Esophagus muscularis mucosa (tissue), 4 donors: Measurements from ENCODE around the gene COL11A1. TPM values are rescaled to one million over a fixed set of nuclear protein-coding genes. Genes with fewer than 3 reads are reported as not detected.
"Not testable (repeated sequence)": the region's sequence is repeated elsewhere in the genome, so short reads cannot be mapped to it uniquely, and the experiment has no call there.

Experiments used
- DNase-seq: peaks from one replicate; pipeline ENCODE4 v3.0.0-alpha.2; 2017; ENCODE audit errors: extremely low spot score
- H3K27ac ChIP-seq, 4 donors: fragments of 200-600 bp; sonication (generic); replicated peaks in 1 of 4; 1 replicate in 3 of 4; 2 replicates in 1 of 4; pipeline ENCODE4 v1.5.1; 2016 to 2019; ENCODE audit warnings: mild to moderate bottlenecking in 1 of 4
- H3K27me3 ChIP-seq, 4 donors: fragments of 200-600 bp; sonication (generic); one replicate each; pipeline versions ENCODE4 v1.5.1 to v1.6.0; 2016 to 2019
- H3K36me3 ChIP-seq, 4 donors: fragments of 200-600 bp; sonication (generic); one replicate each; pipeline ENCODE4 v1.5.1; 2016 to 2019
- H3K4me1 ChIP-seq, 4 donors: fragments of 200-600 bp; sonication (generic); one replicate each; pipeline ENCODE4 v1.5.1; 2016 to 2019
- H3K4me3 ChIP-seq, 4 donors: fragments of 200-600 bp; sonication (generic); 1 replicate in 2 of 4; 2 replicates in 2 of 4; pipeline ENCODE4 v1.5.1; 2016 to 2019; ENCODE audit warnings: mild to moderate bottlenecking in 4 of 4, moderate library complexity in 1 of 4
- H3K9me3 ChIP-seq, 4 donors: fragments of 200-600 bp; sonication (generic); 1 replicate in 3 of 4; 2 replicates in 1 of 4; pipeline ENCODE4 v1.5.1; 2016 to 2019
- CTCF ChIP-seq, 3 experiments: fragments of 200-600 bp in 2 of 3; fragments of 450-650 bp in 1 of 3; sonication (generic) in 2 of 3; IDR thresholded peaks; one replicate each; pipeline ENCODE4 v1.5.1; 2017 to 2019; ENCODE audit warnings: antibody characterized with exemption in 3 of 3, mild to moderate bottlenecking in 2 of 3, moderate library complexity in 1 of 3
- EP300 ChIP-seq: sonication (generic); formaldehyde crosslinking; IDR thresholded peaks from one replicate; pipeline ENCODE4 v1.6.1; 2017; ENCODE audit warnings: antibody characterized with exemption
- POLR2A ChIP-seq: fragments of 450-650 bp; IDR thresholded peaks from one replicate; pipeline ENCODE4 v1.6.1; 2017; ENCODE audit warnings: antibody characterized with exemption, moderate library complexity, mild to moderate bottlenecking, low read depth
- POLR2AphosphoS5 ChIP-seq, 2 donors: sonication (generic); formaldehyde crosslinking; IDR thresholded peaks; one replicate each; pipeline ENCODE4 v1.6.1; 2017; ENCODE audit warnings: antibody characterized with exemption in 2 of 2
- WGBS: methylation state at CpG from one replicate; pipeline ENCODE4 v1.1.5; 2018; 5-methylcytosine and 5-hydroxymethylcytosine counted together
- intact Hi-C: fragments of 100-400 bp; cut with DNase I; formaldehyde crosslinking; loops from one replicate; pipeline ENCODE4 v1.15.1; 2023
- total RNA-seq, 4 donors: library from RNA; depleted of rRNA; stranded (reverse); fragments of >200 nt; gene quantifications; one replicate each; pipeline versions ENCODE4 v1.1.0 to v1.2.1, GENCODE V29; 2016

The COL11A1 gene
- total RNA-seq, 4 donors from 2014 or later: 0.06 to 0.17 (median 0.11) TPM; not detected in 1

DNA sequence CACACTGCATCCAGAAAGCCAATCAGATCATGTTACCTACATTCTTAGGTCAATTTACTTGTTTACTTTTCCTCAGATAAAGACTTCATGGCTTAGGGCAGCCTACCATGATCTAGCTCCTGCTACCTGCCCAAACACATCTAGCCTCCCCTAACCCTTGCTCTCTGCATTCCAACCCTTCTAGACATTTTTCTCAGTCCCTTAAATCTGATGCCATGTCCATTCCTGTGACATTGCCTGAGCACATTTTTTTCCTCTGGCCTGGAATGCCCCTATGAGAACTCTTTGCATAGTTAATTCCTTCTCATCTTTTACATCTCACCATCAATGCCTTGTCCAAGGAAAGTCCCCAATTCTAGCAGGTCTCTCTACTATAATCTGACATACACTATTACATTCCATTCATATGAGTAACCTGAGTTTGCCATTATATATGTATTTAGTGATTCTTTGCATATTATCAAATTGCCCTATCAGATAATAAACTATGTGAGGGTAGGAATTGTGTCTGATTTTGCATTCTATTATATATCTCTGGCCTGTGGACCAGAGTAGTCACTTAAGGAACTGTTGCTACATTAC, 166.9 kb downstream of the COL11A1 start:
- TF ChIP-seq CTCF (IDR thresholded peaks at IDR 0.05) (no peak), EP300 (no peak), POLR2A (no peak), POLR2AphosphoS5 (IDR thresholded peaks at IDR 0.05) (no peak)
- no peaks in the 10 kb centered on the region for H3K36me3 ChIP-seq
- no peak overlapping the region for H3K27ac ChIP-seq
- no peaks in the 10 kb centered on the region for H3K4me1 ChIP-seq
- no peak for DNase-seq
- intact Hi-C loops: no loop called here
- no peaks in the 10 kb centered on the region for H3K9me3 ChIP-seq
- H3K27me3 ChIP-seq: no peaks in the 10 kb centered on the region
- H3K4me3 ChIP-seq: no peak overlapping the region

DNA sequence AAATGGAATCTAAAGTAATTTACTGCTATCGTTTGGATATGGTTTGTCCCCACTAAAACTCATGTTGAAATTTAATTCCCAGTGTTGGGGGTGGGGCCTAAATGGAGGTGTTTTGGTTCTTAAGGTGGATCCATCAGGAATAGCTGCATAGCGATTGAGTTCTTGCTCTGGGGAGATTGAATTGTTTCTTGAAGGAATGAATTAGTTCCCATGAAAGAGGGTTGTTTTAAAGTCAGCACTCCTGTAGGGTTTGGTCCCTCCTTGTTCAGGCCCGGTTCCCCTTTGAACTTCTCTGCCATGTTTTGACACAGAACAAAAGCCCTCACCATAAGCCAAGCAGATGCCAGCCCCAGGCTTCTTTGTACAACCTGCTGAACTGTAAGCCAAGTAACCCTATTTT, 170.9 kb downstream of the COL11A1 start:
- no peaks in the 10 kb centered on the region for H3K27me3 ChIP-seq
- H3K9me3 ChIP-seq: no peaks in the 10 kb centered on the region
- intact Hi-C loops: no loop called here
- no peak overlapping the region for H3K27ac ChIP-seq
- no peak for TF ChIP-seq CTCF (IDR thresholded peaks at IDR 0.05)
- TF ChIP-seq POLR2A: no peak
- no peak for TF ChIP-seq POLR2AphosphoS5 (IDR thresholded peaks at IDR 0.05)
- no peak for TF ChIP-seq EP300
- H3K36me3 ChIP-seq: no peaks in the 10 kb centered on the region
- no peak overlapping the region for H3K4me3 ChIP-seq
- WGBS: 59% methylated on average over 3 of the region's 3 CpGs
- no peak for DNase-seq
- H3K4me1 ChIP-seq: no peaks in the 10 kb centered on the region

DNA sequence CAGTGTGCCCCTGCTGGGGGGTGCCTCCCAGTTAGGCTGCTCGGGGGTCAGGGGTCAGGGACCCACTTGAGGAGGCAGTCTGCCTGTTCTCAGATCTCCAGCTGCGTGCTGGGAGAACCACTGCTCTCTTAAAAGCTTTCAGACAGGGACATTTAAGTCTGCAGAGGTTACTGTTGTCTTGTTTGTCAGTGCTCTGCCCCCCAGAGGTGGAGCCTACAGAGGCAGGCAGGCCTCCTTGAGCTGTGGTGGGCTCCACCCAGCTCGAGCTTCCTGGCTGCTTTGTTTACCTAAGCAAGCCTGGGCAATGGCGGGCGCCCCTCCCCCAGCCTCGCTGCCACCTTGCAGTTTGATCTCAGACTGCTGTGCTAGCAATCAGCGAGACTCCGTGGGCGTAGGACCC, 175.0 kb downstream of the COL11A1 start:
- intact Hi-C loops, DNase-seq: not testable (repeated sequence)
- 97% methylated on average over 5 of the region's 9 CpGs for WGBS

DNA sequence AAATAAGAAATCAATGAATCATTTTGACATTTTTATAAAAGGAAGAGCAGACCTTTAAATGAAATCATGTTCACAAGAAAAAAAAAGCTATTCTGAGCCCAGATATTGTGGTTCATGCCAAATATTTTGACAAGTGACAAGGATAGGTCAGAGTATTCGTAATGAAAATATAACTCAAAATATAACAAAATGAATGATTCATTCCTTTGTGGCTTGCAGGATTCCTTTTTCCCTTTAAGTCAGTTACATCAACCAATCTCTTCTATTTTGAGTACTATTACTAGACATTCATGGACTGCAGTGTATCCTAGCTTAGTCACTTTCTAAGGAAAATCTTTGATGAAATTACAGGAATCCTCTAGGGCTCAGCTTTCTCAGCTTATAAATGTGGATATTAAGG, 188.7 kb downstream of the COL11A1 start:
- intact Hi-C loops: no loop called here
- Histone ChIP-seq H3K4me3 (no peak overlapping the region), H3K4me1 (no peaks in the 10 kb centered on the region), H3K36me3 (no peaks in the 10 kb centered on the region), H3K9me3 (no peaks in the 10 kb centered on the region), H3K27me3 (no peaks in the 10 kb centered on the region), H3K27ac (no peak overlapping the region)
- TF ChIP-seq POLR2AphosphoS5 (IDR thresholded peaks at IDR 0.05): no peak
- TF ChIP-seq CTCF (IDR thresholded peaks at IDR 0.05): no peak
- no peak for TF ChIP-seq EP300
- TF ChIP-seq POLR2A: no peak
- 2% methylated on average over 1 of the region's 1 CpG for WGBS
- no peak for DNase-seq

More for the DNA sequence above, 175.0 kb downstream of the COL11A1 start:
- H3K27ac ChIP-seq, H3K9me3 ChIP-seq, H3K4me3 ChIP-seq, H3K27me3 ChIP-seq, H3K36me3 ChIP-seq, H3K4me1 ChIP-seq: not testable (repeated sequence)

DNA sequence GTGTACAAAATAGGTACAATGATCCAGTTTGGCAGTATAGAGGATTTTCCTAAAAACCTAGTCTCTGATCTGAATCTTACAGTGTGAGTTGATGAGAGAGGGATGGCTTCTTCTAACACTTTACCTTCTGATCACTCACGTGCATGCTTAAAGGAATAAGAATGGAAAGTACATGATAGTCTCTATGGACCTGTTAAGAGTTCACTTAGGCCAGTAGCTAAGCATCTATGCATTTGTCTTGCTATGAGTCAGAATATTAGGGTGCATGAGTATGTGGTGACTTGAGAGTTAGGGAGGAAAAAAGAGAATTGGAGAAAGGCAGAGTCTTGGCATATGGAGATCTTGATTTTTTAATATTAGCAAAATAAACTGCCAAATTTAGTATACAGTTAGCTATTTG, 206.3 kb downstream of the COL11A1 start:
- WGBS: 71% methylated on average over 1 of the region's 1 CpG
- TF ChIP-seq CTCF (IDR thresholded peaks at IDR 0.05): no peak
- TF ChIP-seq EP300: no peak
- TF ChIP-seq POLR2A: no peak
- TF ChIP-seq POLR2AphosphoS5 (IDR thresholded peaks at IDR 0.05): no peak
- Histone ChIP-seq H3K4me1 (peaks cover 0 to 10% (median 0%) of the 10 kb centered on the region in 4 donors), H3K27me3 (no peaks in the 10 kb centered on the region), H3K27ac (no peak overlapping the region), H3K36me3 (no peaks in the 10 kb centered on the region), H3K4me3 (no peak overlapping the region), H3K9me3 (no peaks in the 10 kb centered on the region)
- DNase-seq: no peak
- intact Hi-C loops: no loop called here
